Activated CD8-positive, alpha-beta T cell treated with anti-CD3 and anti-CD28 coated beads for 36 hours (primary cell): ENCODE results near the gene ZNF488. TPM values are rescaled to one million over a fixed set of nuclear protein-coding genes. Genes with fewer than 3 reads are reported as not detected.

Experiments used
- ATAC-seq: fragments of 200-7000 bp; cut with Tn5 transposase; one replicate; pipeline ENCODE4 v1.10.0; 2021; ENCODE audit warnings: mild to moderate bottlenecking, moderate library complexity
- CTCF ChIA-PET: fragments of 350-600 bp; sonication (Branson Sonifier 250); formaldehyde crosslinking; loops from one replicate; lab custom pipeline; 2021; ENCODE audit warnings: antibody characterized with exemption; lab: Charles Lee
- POLR2A ChIA-PET: fragments of 350-600 bp; sonication (Branson Sonifier 250); formaldehyde crosslinking; loops from one replicate; lab custom pipeline; 2021; ENCODE audit warnings: antibody characterized with exemption; lab: Charles Lee
- DNase-seq: peaks from one replicate; pipeline ENCODE4 v3.0.0-alpha.2; 2020
- H3K27ac Mint-ChIP-seq: one replicate; pipeline ENCODE4 v1.8.0; 2021; ENCODE audit warnings: mild to moderate bottlenecking, mixed read lengths
- H3K27me3 Mint-ChIP-seq: one replicate; pipeline ENCODE4 v1.8.0; 2021; ENCODE audit warnings: mixed read lengths
- H3K36me3 Mint-ChIP-seq: one replicate; pipeline ENCODE4 v1.8.0; 2021; ENCODE audit warnings: low read depth, mixed read lengths
- H3K4me1 Mint-ChIP-seq: one replicate; pipeline ENCODE4 v1.8.0; 2021; ENCODE audit warnings: low read depth, mixed read lengths
- H3K4me3 Mint-ChIP-seq: one replicate; pipeline ENCODE4 v1.8.0; 2021; ENCODE audit warnings: mild to moderate bottlenecking, moderate library complexity, mixed read lengths
- H3K9me3 Mint-ChIP-seq: one replicate; pipeline ENCODE4 v1.8.0; 2021; ENCODE audit warnings: mixed read lengths
- intact Hi-C: fragments of 100-400 bp; cut with micrococcal nuclease; formaldehyde crosslinking; loops from one replicate; pipeline ENCODE4 v1.10.0; 2022
- total RNA-seq, 2 experiments: library from RNA; stranded (reverse); gene quantifications; one replicate each; pipeline ENCODE4 v1.2.3, GENCODE V29; 2021
- TF ChIP-seq, protein P1 (sequence below): fragments of 200-600 bp; IDR thresholded peaks from one replicate; pipeline ENCODE4 v1.8.0; 2022; ENCODE audit warnings: antibody characterized with exemption, mild to moderate bottlenecking

Gene ZNF488
- total RNA-seq, 2 experiments from 2014 or later, result 0.36 to 0.58 TPM

DNA sequence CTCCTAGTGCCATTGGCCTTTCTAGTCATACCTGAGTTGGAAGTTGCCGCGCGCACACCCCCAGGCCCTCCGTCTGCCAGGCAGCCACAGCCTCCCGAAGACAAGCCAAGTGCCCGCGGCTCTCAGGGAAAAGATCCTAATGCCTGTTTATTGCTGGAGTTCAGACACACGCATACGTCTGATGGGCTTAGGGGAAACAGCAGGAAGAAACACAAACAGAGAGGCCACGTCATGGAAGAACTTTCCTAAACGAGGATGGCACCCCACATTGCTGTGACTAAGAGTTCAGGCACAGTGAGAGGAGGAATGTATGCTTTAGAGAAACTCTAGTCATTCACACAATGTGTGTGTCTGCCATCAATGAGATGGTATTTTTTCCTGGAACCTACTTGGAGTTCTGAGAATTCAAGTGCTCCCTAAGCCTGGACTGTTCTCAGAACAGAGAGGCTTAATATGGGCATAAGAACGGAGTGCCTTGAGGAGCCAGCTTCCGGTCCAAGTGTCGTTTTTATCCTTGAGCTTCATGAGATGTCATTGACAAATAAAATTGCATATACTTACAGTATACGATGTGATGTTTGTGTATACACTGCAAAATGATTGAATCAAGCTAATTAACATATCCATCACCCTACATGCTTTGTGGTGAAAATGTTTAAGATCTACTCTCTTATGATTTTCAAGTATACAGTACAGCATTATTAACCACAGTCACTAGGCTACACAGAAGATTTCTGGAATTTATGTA, 47.5 kb downstream of the ZNF488 start:
- no peak overlapping the region for H3K27ac Mint-ChIP-seq
- H3K9me3 Mint-ChIP-seq, result no peaks in the 10 kb centered on the region
- no peak overlapping the region for H3K4me3 Mint-ChIP-seq
- no peaks in the 10 kb centered on the region for H3K27me3 Mint-ChIP-seq
- H3K36me3 Mint-ChIP-seq, result no peaks in the 10 kb centered on the region
- TF ChIP-seq, protein P1, sequence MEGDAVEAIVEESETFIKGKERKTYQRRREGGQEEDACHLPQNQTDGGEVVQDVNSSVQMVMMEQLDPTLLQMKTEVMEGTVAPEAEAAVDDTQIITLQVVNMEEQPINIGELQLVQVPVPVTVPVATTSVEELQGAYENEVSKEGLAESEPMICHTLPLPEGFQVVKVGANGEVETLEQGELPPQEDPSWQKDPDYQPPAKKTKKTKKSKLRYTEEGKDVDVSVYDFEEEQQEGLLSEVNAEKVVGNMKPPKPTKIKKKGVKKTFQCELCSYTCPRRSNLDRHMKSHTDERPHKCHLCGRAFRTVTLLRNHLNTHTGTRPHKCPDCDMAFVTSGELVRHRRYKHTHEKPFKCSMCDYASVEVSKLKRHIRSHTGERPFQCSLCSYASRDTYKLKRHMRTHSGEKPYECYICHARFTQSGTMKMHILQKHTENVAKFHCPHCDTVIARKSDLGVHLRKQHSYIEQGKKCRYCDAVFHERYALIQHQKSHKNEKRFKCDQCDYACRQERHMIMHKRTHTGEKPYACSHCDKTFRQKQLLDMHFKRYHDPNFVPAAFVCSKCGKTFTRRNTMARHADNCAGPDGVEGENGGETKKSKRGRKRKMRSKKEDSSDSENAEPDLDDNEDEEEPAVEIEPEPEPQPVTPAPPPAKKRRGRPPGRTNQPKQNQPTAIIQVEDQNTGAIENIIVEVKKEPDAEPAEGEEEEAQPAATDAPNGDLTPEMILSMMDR, result no peak
- intact Hi-C loops, result no loop called here
- ChIA-PET POLR2A (no interaction called here), CTCF (interaction anchor here (1.5 kb wide), 1 partner anchor 311 kb away, joined by 4 read pairs; no protein-coding TSS in a partner anchor)
- no peaks in the 10 kb centered on the region for H3K4me1 Mint-ChIP-seq
- DNase-seq, result no peak
- no peak for ATAC-seq

DNA sequence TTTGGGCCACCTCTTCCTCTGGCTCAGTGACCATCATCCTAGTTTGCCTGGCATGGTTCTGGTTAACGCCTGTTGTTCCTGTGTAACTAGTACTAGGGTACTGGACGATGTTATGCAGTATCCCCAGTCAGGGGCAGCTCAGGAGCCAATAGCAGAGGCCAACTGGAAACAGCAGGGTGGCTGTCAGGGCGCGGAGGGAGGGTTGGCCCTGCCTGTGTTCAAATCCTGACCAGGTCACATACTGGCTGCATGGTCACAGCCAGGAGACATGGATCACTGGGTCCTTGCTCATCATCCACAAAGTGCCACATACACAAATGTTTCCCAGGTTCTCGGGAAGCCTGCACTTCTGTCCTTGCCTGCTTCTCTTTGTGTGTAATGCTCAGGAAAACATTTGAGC, 48.2 kb downstream of the ZNF488 start:
- Mint-ChIP-seq H3K27me3 (no peaks in the 10 kb centered on the region), H3K4me3 (no peak overlapping the region), H3K36me3 (no peaks in the 10 kb centered on the region), H3K4me1 (no peaks in the 10 kb centered on the region), H3K9me3 (no peaks in the 10 kb centered on the region), H3K27ac (no peak overlapping the region)
- DNase-seq (no peak), ATAC-seq (no peak)
- ChIA-PET CTCF (interaction anchor here (1.0 kb wide), 1 partner anchor 311 kb away, joined by 3 read pairs; no protein-coding TSS in a partner anchor), POLR2A (no interaction called here)
- TF ChIP-seq, protein P1, result no peak
- intact Hi-C loops, result no loop called here

DNA sequence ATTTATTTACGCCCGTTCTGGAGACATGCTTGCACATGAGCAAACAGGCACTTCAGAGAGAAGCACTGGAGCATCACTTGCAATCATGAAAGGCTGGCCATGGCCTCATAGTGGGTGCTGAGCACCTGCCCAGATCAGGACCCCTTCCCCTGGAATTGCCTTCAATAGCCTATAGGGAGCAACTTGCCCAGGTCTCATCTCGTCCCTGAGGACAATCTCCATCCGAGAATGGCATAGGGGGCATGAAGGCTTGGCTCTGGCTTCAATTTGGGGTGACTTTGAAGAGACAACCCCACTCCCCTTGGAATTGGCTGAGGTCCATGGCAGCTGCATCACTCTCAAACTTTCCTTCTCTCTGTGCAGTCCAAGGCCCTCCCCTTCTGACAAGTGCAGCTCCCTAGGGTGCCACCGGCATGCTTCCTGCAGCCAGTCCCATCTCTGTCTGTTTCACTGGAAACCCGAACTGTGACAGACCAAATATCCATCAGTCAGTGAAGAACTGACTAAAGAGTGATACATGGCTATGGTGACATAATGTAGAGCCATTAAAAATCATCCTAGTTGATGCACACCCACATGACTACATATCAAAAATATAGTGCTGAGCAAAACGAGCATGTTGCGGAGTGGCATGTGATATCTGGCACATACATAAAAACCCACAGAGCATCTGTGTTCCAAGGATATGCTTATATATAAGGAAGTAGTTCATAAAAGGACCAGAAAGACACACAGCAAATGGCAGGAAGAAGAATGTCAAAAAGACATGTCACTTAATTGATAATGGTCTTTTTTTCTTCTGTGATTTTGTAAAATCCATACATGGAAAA, 49.4 kb downstream of the ZNF488 start:
- no peak for DNase-seq

DNA sequence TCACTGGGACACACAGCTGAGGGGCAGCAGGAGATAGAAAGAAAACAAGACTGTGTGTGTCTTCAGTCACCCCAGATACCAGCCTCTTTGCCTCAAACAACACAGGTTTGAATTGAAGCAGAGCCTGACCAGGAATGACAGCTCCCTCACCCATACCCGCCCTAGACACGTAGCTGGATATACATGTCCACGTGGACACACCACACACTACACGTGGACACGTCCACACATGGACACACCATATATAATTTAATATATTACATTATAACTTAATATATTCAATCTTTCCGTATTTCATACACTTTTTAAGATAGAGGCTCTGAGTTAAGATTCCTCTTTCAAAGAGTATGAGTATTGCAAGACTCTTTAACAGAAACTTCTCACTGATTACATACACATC, 50.6 kb downstream of the ZNF488 start:
- TF ChIP-seq, protein P1, result no peak
- no peak for DNase-seq
- no peaks in the 10 kb centered on the region for H3K4me1 Mint-ChIP-seq
- intact Hi-C loops, result no loop called here
- no peak overlapping the region for H3K27ac Mint-ChIP-seq
- H3K36me3 Mint-ChIP-seq, result no peaks in the 10 kb centered on the region
- ATAC-seq, result no peak
- POLR2A ChIA-PET, result no interaction called here
- no peaks in the 10 kb centered on the region for H3K27me3 Mint-ChIP-seq
- CTCF ChIA-PET, result interaction anchor here (1.1 to 1.6 kb wide), 2 partner anchors 22 to 286 kb away, joined by 3 read pairs; no protein-coding TSS in a partner anchor
- no peaks in the 10 kb centered on the region for H3K9me3 Mint-ChIP-seq
- no peak overlapping the region for H3K4me3 Mint-ChIP-seq

More for the DNA sequence above, 49.4 kb downstream of the ZNF488 start:
- TF ChIP-seq, protein P1, result no peak
- no peak for ATAC-seq
- no peaks in the 10 kb centered on the region for H3K9me3 Mint-ChIP-seq
- POLR2A ChIA-PET, result no interaction called here
- no peak overlapping the region for H3K4me3 Mint-ChIP-seq
- H3K36me3 Mint-ChIP-seq, result no peaks in the 10 kb centered on the region
- CTCF ChIA-PET, result interaction anchor here (1.0 kb wide), 1 partner anchor 310 kb away, joined by 3 read pairs; no protein-coding TSS in a partner anchor
- H3K4me1 Mint-ChIP-seq, result no peaks in the 10 kb centered on the region
- no peaks in the 10 kb centered on the region for H3K27me3 Mint-ChIP-seq
- intact Hi-C loops, result no loop called here
- no peak overlapping the region for H3K27ac Mint-ChIP-seq
